ENCODE results near the gene MYF6.

- TF ChIP-seq CTCF (IDR thresholded peaks at IDR 0.05), result no peak
- no peak for TF ChIP-seq POLR2AphosphoS5 (IDR thresholded peaks at IDR 0.05)
- TF ChIP-seq POLR2A (IDR thresholded peaks at IDR 0.05), result no peak
These were observed 45.0 kb downstream of the MYF6 start for GRCh38 chr12:80752464-80752863.

Data from sigmoid colon (tissue), 4 donors.